ENCODE results near the gene PDLIM7.

PDLIM7 gene

GRCh38 chr5:177471610-177472356, 25.6 kb downstream of the PDLIM7 start:
- DNase-seq, result no peak

- peak; percentile 64 for DNase-seq
Measured at GRCh38 chr5:177470759-177471536, 26.5 kb downstream of the PDLIM7 start.

GRCh38 chr5:177469750-177470525, 27.5 kb downstream of the PDLIM7 start:
- no peak for DNase-seq

GRCh38 chr5:177468685-177469628, 28.4 kb downstream of the PDLIM7 start:
- DNase-seq, result peak; percentile 70

- DNase-seq, result no peak
Measured at GRCh38 chr5:177468329-177468684, 29.1 kb downstream of the PDLIM7 start.

GRCh38 chr5:177467436-177467835, 30.0 kb downstream of the PDLIM7 start:
- DNase-seq, result no peak

GRCh38 chr5:177466861-177467260, 30.5 kb downstream of the PDLIM7 start:
- no peak for DNase-seq

- DNase-seq, result no peak
Measured at GRCh38 chr5:177465044-177465443, 32.4 kb downstream of the PDLIM7 start.

- DNase-seq, result no peak
Measured at GRCh38 chr5:177462021-177462670, 35.3 kb downstream of the PDLIM7 start.

GRCh38 chr5:177459819-177460628, 37.4 kb downstream of the PDLIM7 start:
- no peak for DNase-seq

GRCh38 chr5:177459357-177459756, 38.0 kb downstream of the PDLIM7 start:
- DNase-seq, result no peak

- no peak for DNase-seq
Measured at GRCh38 chr5:177458912-177459350, 38.5 kb downstream of the PDLIM7 start.

- DNase-seq, result no peak
Measured at GRCh38 chr5:177457852-177458681, 39.3 kb downstream of the PDLIM7 start.

- peak; percentile 95 for DNase-seq
Measured at GRCh38 chr5:177456976-177457851, 40.2 kb downstream of the PDLIM7 start.

- no peak for DNase-seq
Measured at GRCh38 chr5:177456591-177456964, 40.8 kb downstream of the PDLIM7 start.

- peak; percentile 83 for DNase-seq
Measured at GRCh38 chr5:177455661-177456590, 41.5 kb downstream of the PDLIM7 start.

- peak; percentile 70 for DNase-seq
Measured at GRCh38 chr5:177455036-177455660, 42.3 kb downstream of the PDLIM7 start.
